ENCODE data around the gene COL8A2. TPM values are rescaled to one million over a fixed set of nuclear protein-coding genes. Genes with fewer than 3 reads are reported as not detected.

COL8A2 gene
- polyA plus RNA-seq, 4 donors: 0.27 to 1.3 (median 0.32) TPM; not detected in 1

DNA sequence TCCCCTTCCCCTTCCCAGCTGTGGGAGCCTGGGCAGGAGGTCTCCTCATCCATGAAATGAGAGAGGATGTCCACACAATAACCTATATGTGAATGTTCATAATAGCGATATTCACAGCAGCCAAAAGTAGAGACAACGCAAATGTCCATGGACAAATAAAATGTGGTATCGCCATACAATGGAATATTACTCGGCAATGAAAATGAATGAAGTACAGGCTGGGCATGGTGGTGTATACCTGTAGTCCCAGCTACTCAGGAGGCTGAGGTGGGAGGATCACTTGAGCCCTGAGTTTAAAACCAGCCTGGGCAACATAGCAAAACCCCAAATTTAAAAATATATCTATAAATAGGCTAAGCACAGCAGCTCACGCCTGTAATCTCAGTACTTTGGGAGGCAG, 23.5 kb downstream of the COL8A2 start:
- Histone ChIP-seq H3K4me3 (ENCODE audit: low read depth in 1 of 3, low read length in 3 of 3) (no peak overlapping the region), H3K27me3 (ENCODE audit: control insufficient read depth in 3 of 3, insufficient read depth in 3 of 3, low read length in 3 of 3) (no peaks in the 10 kb centered on the region), H3K4me1 (ENCODE audit: control insufficient read depth in 3 of 3, insufficient read depth in 2 of 3, low read depth in 1 of 3, low read length in 2 of 3) (peaks cover 0 to 14% (median 0%) of the 10 kb centered on the region in 3 donors), H3K27ac (ENCODE audit: low read depth in 1 of 3, low read length in 2 of 3) (no peak overlapping the region), H3K36me3 (ENCODE audit: control insufficient read depth in 3 of 3, insufficient read depth in 2 of 3, low read depth in 1 of 3, low read length in 3 of 3) (peaks cover 0 to 9% (median 0%) of the 10 kb centered on the region in 3 donors), H3K9me3 (ENCODE audit: control insufficient read depth in 2 of 2, insufficient read depth in 1 of 2, low read depth in 1 of 2, low read length in 1 of 2) (no peaks in the 10 kb centered on the region)
- DNase-seq (no peak), FAIRE-seq (no peak)
- WGBS, 3 donors: 94 to 97% (median 95%) methylated on average over 5 of the region's 5 CpGs

DNA sequence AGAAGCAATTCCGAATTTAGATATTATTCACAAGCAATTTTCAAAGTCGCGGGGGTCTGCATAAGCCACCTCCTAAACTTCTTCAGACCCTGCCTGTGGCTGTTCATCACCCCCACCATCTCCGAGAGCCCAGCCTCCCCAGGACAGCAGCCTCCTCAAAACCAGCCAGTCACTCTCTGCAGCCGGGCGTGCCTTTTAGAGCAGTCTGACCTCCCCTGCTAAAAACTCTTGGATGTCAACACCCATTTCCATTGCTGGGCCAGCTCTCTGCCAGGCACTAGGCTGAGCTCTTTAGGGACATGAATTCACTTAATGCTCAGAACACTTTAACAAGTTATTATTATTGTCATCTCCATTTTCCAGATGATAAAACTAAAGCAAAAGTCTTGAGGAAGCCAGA, 24.6 kb downstream of the COL8A2 start:
- no peak for FAIRE-seq
- 63 to 72% (median 64%) methylated on average over 6 of the region's 6 CpGs for WGBS, 3 donors
- H3K9me3 ChIP-seq (ENCODE audit: control insufficient read depth in 2 of 2, insufficient read depth in 1 of 2, low read depth in 1 of 2, low read length in 1 of 2): no peaks in the 10 kb centered on the region
- no peak for DNase-seq
- H3K36me3 ChIP-seq (ENCODE audit: control insufficient read depth in 3 of 3, insufficient read depth in 2 of 3, low read depth in 1 of 3, low read length in 3 of 3): peaks cover 0 to 18% (median 6%) of the 10 kb centered on the region in 3 donors
- H3K27me3 ChIP-seq (ENCODE audit: control insufficient read depth in 3 of 3, insufficient read depth in 3 of 3, low read length in 3 of 3): no peaks in the 10 kb centered on the region
- H3K4me1 ChIP-seq (ENCODE audit: control insufficient read depth in 3 of 3, insufficient read depth in 2 of 3, low read depth in 1 of 3, low read length in 2 of 3): peaks cover 0 to 14% (median 0%) of the 10 kb centered on the region in 3 donors
- no peak overlapping the region for H3K4me3 ChIP-seq (ENCODE audit: low read depth in 1 of 3, low read length in 3 of 3)
- no peak overlapping the region for H3K27ac ChIP-seq (ENCODE audit: low read depth in 1 of 3, low read length in 2 of 3)

DNA sequence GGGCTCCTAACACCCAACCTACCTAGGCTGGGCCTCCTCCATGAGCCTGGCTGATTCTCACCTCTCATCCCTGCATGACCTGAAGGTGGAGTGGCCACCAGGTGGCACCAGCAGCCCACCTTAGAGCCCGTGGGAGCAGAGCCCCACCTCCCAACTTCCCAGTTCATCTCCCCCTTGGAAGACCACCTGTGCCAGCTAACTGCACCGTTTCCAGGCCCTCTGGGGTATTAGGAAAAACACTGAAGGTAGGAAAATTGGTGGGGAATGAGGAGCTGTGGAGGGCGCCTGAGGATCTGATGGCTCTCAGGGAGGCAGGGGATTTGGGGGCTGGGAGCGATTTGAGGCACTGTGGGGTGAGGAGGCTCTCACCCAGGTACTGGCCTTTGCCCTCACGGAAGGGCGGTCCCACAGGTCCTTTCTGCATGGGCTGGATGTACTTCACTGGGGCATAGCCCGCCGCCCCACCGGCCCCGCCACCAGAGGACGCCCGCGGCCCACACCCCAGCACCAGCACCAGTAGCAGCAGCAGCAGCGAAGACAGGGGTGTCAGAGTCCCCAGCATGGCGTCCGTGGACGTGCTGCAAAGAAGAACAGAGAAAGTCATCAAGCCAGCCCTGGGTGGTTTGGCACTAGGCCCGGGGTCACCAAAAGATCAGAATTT, 25.2 kb downstream of the COL8A2 start:
- WGBS, 3 donors: 6 to 26% (median 20%) methylated on average over 12 to 18 of the region's 18 CpGs
- H3K4me3 ChIP-seq (ENCODE audit: low read depth in 1 of 3, low read length in 3 of 3): no peak overlapping the region
- no peaks in the 10 kb centered on the region for H3K9me3 ChIP-seq (ENCODE audit: control insufficient read depth in 2 of 2, insufficient read depth in 1 of 2, low read depth in 1 of 2, low read length in 1 of 2)
- FAIRE-seq: no peak
- H3K27me3 ChIP-seq (ENCODE audit: control insufficient read depth in 3 of 3, insufficient read depth in 3 of 3, low read length in 3 of 3): no peaks in the 10 kb centered on the region
- H3K4me1 ChIP-seq (ENCODE audit: control insufficient read depth in 3 of 3, insufficient read depth in 2 of 3, low read depth in 1 of 3, low read length in 2 of 3): peaks cover 0 to 14% (median 0%) of the 10 kb centered on the region in 3 donors
- H3K36me3 ChIP-seq (ENCODE audit: control insufficient read depth in 3 of 3, insufficient read depth in 2 of 3, low read depth in 1 of 3, low read length in 3 of 3): peaks cover under 1 to 20% (median 6%) of the 10 kb centered on the region in 3 donors
- DNase-seq: peak; percentile 74 to 84
- H3K27ac ChIP-seq (ENCODE audit: low read depth in 1 of 3, low read length in 2 of 3): no peak overlapping the region

DNA sequence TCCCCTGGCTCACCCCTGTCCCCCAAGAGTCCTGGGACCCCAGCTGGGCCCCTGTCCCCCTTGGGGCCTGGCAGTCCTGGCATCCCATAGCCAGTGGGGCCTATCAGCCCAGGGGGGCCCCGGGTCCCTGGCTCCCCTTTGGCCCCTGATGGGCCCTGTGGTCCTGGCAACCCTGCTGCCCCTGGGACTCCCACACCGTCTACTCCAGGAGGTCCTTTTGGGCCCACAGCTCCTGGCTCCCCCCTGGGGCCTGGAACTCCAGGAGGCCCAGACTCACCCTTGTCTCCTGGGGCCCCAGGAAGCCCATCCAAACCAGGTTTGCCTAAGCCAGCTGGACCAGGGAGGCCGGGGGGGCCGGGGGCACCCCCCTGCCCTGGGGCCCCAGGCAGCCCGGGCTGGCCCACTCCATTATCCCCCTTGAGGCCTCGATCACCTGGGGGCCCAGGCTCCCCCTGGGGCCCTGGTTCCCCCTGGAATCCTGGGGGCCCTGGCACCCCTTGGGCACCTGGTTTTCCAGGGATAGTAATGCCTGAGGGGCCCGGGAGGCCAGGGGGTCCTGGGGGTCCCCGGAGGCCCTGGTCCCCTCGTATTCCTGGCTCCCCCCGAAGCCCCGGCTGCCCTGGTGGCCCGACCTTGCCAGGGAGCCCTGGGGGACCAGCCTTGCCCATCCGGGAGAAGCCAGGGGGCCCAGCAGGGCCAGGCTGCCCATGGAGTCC, 26.2 kb downstream of the COL8A2 start:
- WGBS, 3 donors: 77 to 81% (median 78%) methylated on average over 10 to 13 of the region's 13 CpGs
- Histone ChIP-seq H3K9me3 (ENCODE audit: control insufficient read depth in 2 of 2, insufficient read depth in 1 of 2, low read depth in 1 of 2, low read length in 1 of 2) (no peaks in the 10 kb centered on the region), H3K27ac (ENCODE audit: low read depth in 1 of 3, low read length in 2 of 3) (no peak overlapping the region), H3K36me3 (ENCODE audit: control insufficient read depth in 3 of 3, insufficient read depth in 2 of 3, low read depth in 1 of 3, low read length in 3 of 3) (peaks cover 2 to 30% (median 6%) of the 10 kb centered on the region in 3 donors), H3K4me1 (ENCODE audit: control insufficient read depth in 3 of 3, insufficient read depth in 2 of 3, low read depth in 1 of 3, low read length in 2 of 3) (peaks cover 0 to 14% (median 0%) of the 10 kb centered on the region in 3 donors), H3K27me3 (ENCODE audit: control insufficient read depth in 3 of 3, insufficient read depth in 3 of 3, low read length in 3 of 3) (no peaks in the 10 kb centered on the region), H3K4me3 (ENCODE audit: low read depth in 1 of 3, low read length in 3 of 3) (no peak overlapping the region)
- DNase-seq (no peak), FAIRE-seq (no peak)

DNA sequence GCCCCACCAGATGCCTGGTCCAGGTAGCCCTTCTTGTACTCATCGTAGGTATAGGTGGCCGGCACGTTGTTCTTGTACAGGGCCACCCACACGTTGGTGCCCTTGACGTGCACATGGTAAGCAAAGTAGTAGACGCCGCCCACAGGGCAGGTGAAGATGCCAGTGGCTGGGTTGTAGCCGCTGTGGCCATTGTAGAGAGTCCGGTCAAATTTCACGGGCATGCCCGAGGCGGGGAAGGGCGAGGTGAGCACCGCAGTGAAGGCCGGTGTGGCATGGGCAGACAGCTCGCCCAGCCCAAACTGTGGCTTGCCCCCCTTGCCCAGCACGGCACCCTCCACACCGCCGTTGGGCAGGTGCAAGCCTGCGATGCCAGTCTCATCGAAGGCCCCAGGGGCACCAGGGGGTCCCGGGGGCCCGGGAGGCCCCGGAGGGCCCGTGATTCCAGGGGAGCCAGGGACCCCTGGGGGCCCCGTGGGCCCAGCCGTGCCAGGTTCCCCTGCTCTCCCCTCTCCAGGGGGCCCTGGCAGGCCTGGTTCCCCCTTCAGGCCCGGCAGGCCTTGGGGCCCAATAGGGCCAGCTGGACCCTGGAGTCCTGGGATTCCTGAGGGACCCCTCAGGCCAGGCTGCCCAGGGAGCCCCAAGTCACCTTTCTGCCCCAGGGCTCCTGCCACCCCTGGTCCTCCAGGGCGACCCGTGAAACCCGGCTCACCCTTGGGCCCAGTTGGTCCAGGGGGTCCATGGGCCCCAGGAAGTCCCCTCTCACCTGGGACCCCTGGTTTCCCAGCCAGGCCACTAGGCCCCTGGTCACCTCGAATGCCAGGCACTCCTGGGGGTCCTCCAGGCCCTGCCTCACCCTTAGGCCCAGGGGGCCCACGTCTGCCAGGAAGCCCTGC, 27.1 kb downstream of the COL8A2 start:
- WGBS, 3 donors: 85 to 91% (median 90%) methylated on average over 29 to 33 of the region's 33 CpGs
- H3K27ac ChIP-seq (ENCODE audit: low read depth in 1 of 3, low read length in 2 of 3): no peak overlapping the region
- H3K4me1 ChIP-seq (ENCODE audit: control insufficient read depth in 3 of 3, insufficient read depth in 2 of 3, low read depth in 1 of 3, low read length in 2 of 3): peaks cover 0 to 14% (median 0%) of the 10 kb centered on the region in 3 donors
- H3K36me3 ChIP-seq (ENCODE audit: control insufficient read depth in 3 of 3, insufficient read depth in 2 of 3, low read depth in 1 of 3, low read length in 3 of 3): peaks cover 9 to 39% (median 11%) of the 10 kb centered on the region in 3 donors
- no peaks in the 10 kb centered on the region for H3K9me3 ChIP-seq (ENCODE audit: control insufficient read depth in 2 of 2, insufficient read depth in 1 of 2, low read depth in 1 of 2, low read length in 1 of 2)
- FAIRE-seq (no peak), DNase-seq (no peak)
- no peak overlapping the region for H3K4me3 ChIP-seq (ENCODE audit: low read depth in 1 of 3, low read length in 3 of 3)
- no peaks in the 10 kb centered on the region for H3K27me3 ChIP-seq (ENCODE audit: control insufficient read depth in 3 of 3, insufficient read depth in 3 of 3, low read length in 3 of 3)

DNA sequence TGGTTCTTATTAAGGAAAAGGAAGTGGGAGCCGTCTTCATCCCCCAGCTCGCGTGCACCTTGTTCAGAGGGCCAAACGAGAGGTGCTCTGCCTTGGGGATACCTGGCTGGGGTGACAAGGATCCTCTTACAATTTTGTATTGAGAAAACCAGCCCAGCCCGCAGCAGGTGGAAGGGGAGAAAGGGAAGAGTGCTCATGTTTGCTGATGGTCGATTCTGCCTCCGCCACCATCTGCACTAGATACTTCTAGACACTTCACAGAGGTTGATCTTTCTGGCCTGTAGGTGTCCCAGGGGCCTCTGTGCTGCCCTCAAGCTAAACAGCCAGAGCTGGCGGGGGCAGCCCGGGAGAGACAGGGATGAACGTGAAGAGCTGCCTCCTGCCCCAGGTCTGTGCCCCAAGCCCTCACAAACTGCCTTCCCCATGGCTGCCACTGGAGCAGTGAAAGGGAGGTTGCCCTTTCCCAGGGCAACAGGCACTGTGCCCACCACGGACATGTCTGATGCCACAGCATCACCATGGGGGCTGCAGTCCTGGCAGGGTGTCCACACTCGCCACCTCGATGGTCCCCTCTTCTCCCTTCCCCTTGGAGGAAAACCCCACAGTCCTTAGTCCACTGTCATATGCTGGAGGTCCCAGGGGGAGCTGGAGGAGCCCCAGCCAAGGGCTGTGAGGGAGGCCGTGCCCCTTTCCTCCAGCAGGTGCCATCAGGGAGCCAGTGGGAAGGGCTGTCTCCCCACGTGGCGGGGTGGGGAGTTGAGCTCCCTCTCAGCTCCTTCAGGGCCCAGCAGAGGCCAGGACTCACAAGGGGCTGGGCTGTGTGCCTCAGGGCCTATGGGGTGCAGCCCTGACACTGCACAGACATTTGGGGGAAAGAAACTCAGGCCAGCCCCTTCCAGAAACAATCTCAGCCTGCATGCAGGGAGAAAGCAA, 28.3 kb downstream of the COL8A2 start:
- Histone ChIP-seq H3K4me3 (ENCODE audit: low read depth in 1 of 3, low read length in 3 of 3) (no peak overlapping the region), H3K9me3 (ENCODE audit: control insufficient read depth in 2 of 2, insufficient read depth in 1 of 2, low read depth in 1 of 2, low read length in 1 of 2) (no peaks in the 10 kb centered on the region), H3K27ac (ENCODE audit: low read depth in 1 of 3, low read length in 2 of 3) (no peak overlapping the region), H3K4me1 (ENCODE audit: control insufficient read depth in 3 of 3, insufficient read depth in 2 of 3, low read depth in 1 of 3, low read length in 2 of 3) (peaks cover 0 to 14% (median 0%) of the 10 kb centered on the region in 3 donors), H3K27me3 (ENCODE audit: control insufficient read depth in 3 of 3, insufficient read depth in 3 of 3, low read length in 3 of 3) (no peaks in the 10 kb centered on the region), H3K36me3 (ENCODE audit: control insufficient read depth in 3 of 3, insufficient read depth in 2 of 3, low read depth in 1 of 3, low read length in 3 of 3) (peaks cover 9 to 51% (median 14%) of the 10 kb centered on the region in 3 donors)
- FAIRE-seq: no peak
- 73 to 79% (median 78%) methylated on average over 16 of the region's 16 CpGs for WGBS, 3 donors
- no peak for DNase-seq

DNA sequence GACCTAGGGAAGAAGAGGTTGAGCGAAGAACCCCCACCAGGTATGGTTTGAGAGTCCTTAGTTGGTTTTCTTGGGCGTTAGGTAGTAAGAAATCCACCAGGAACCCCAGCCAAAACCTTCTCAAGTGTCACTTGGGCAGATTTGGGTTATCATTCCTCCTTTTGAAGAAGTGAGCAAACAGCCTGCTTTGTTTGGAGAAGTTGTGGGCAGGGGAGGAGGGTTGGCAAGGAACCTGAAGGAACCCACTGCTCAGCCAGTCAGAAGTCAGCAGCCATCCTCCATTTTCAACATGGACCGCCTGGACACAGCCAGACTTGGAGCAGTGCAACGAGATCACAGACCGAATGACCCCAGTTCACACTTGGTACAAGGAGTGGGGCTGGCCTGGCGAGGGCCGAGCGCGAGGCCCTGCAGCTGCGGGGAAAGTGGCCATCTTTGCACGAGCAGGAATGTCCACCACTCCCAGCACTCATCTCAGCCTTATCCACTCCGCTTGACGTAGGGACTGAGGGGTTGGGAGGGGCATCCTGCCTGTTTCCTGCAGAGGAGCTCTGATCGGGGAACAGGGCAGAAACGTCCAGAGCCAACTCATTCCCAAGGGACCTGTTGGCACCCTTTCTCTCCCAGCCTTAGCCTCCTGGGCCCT, 29.1 kb downstream of the COL8A2 start:
- no peak overlapping the region for H3K27ac ChIP-seq (ENCODE audit: low read depth in 1 of 3, low read length in 2 of 3)
- no peaks in the 10 kb centered on the region for H3K27me3 ChIP-seq (ENCODE audit: control insufficient read depth in 3 of 3, insufficient read depth in 3 of 3, low read length in 3 of 3)
- 66 to 82% (median 80%) methylated on average over 15 of the region's 15 CpGs for whole genome bisulfite sequencing, 3 donors
- H3K9me3 ChIP-seq (ENCODE audit: control insufficient read depth in 2 of 2, insufficient read depth in 1 of 2, low read depth in 1 of 2, low read length in 1 of 2): no peaks in the 10 kb centered on the region
- no peak overlapping the region for H3K4me3 ChIP-seq (ENCODE audit: low read depth in 1 of 3, low read length in 3 of 3)
- DNase-seq (no peak), FAIRE-seq (no peak)
- peaks cover 0 to 18% (median 0%) of the 10 kb centered on the region in 3 donors for H3K4me1 ChIP-seq (ENCODE audit: control insufficient read depth in 3 of 3, insufficient read depth in 2 of 3, low read depth in 1 of 3, low read length in 2 of 3)
- H3K36me3 ChIP-seq (ENCODE audit: control insufficient read depth in 3 of 3, insufficient read depth in 2 of 3, low read depth in 1 of 3, low read length in 3 of 3): peaks cover 9 to 60% (median 14%) of the 10 kb centered on the region in 3 donors
